HCT116 (cell line): ENCODE results near the gene KLK7. TPM values are rescaled to one million over a fixed set of nuclear protein-coding genes. Genes with fewer than 3 reads are reported as not detected.

Experiments used
- ATAC-seq: fragments of 200-7000 bp; cut with Tn5 transposase; 2 replicates; pipeline ENCODE4 v1.9.1; 2020; ENCODE audit warnings: mild to moderate bottlenecking, moderate library complexity
- BruUV-seq: library from RNA; stranded (reverse); fragments of 400-500 nt; replicated peaks from 2 replicates; lab custom pipeline; 2021; lab: Mats Ljungman, UMichigan
- CTCF ChIA-PET: fragments of 300-600 bp; sonication (Branson Sonifier 250); formaldehyde crosslinking; loops from one replicate; lab custom pipeline; 2021; ENCODE audit warnings: antibody characterized with exemption; lab: Charles Lee
- POLR2A ChIA-PET: fragments of 300-600, 350-600 bp; sonication (Branson Sonifier 250); formaldehyde crosslinking; loops from one replicate; lab custom pipeline; 2021; ENCODE audit warnings: antibody characterized with exemption; lab: Charles Lee
- RAD21 ChIA-PET, 2 experiments: fragments of 300-600 bp; sonication (Branson Sonifier 250); formaldehyde crosslinking; loops; one replicate each; lab custom pipeline; 2023; ENCODE audit warnings: low total read pairs in 2 of 2; ENCODE audit not compliant: uncharacterized antibody in 2 of 2, unreplicated experiment in 2 of 2, low non-redundant PET in 1 of 2; lab: Charles Lee
- DNase-seq: peaks from one replicate; pipeline ENCODE4 v3.0.0-alpha.2; 2010; ENCODE audit warnings: low read depth, low spot score
- H2AFZ ChIP-seq: fragments of 200-600 bp; shearing (Covaris generic), sonication (generic); 2 replicates; pipeline ENCODE4 v1.6.1; 2017; ENCODE audit warnings: low read depth, mixed run types, mixed read lengths, antibody characterized with exemption, low read length; ENCODE audit not compliant: poor library complexity, severe bottlenecking
- H3K27ac ChIP-seq: 2 replicates; pipeline ENCODE4 v1.5.1; 2012; ENCODE audit warnings: low read depth, low read length
- H3K27me3 ChIP-seq: fragments of 200-600 bp; sonication (generic); 2 replicates; pipeline ENCODE4 v1.6.1; 2016; ENCODE audit warnings: mixed run types, low read length, mixed read lengths; ENCODE audit not compliant: insufficient read depth
- H3K36me3 ChIP-seq, 2 experiments: fragments of 200-500 bp in 1 of 2; fragments of 200-600 bp in 1 of 2; sonication (Bioruptor generic) in 1 of 2; sonication (generic) in 1 of 2; 2 replicates each; pipeline versions ENCODE4 v1.5.1 to v1.6.1; 2014 to 2016; ENCODE audit warnings: low read length in 2 of 2, inconsistent platforms in 1 of 2, mixed read lengths in 1 of 2, mixed run types in 1 of 2; ENCODE audit not compliant: insufficient read depth in 2 of 2, control insufficient read depth in 1 of 2
- H3K4me1 ChIP-seq, 2 experiments: fragments of 200-600 bp in 1 of 2; sonication (generic) in 1 of 2; 2 replicates each; pipeline versions ENCODE4 v1.5.1 to v1.6.1; 2012 to 2017; ENCODE audit warnings: low read length in 2 of 2, inconsistent platforms in 1 of 2, mild to moderate bottlenecking in 1 of 2, mixed read lengths in 1 of 2, mixed run types in 1 of 2, moderate library complexity in 1 of 2; ENCODE audit not compliant: insufficient read depth in 2 of 2, control insufficient read depth in 1 of 2
- H3K4me2 ChIP-seq: fragments of 200-600 bp; sonication (generic); 2 replicates; pipeline ENCODE4 v1.6.1; 2017; ENCODE audit warnings: mixed run types, low read length, mixed read lengths
- H3K4me3 ChIP-seq, 2 experiments: fragments of 200-600 bp in 1 of 2; sonication (generic) in 1 of 2; replicated peaks in 1 of 2; 2 replicates each; pipeline ENCODE4 v1.5.1; 2011 to 2016; ENCODE audit warnings: low read length in 2 of 2, control low read depth in 1 of 2, low read depth in 1 of 2, mild to moderate bottlenecking in 1 of 2, mixed read lengths in 1 of 2, mixed run types in 1 of 2
- H3K79me2 ChIP-seq: fragments of 200-600 bp; sonication (generic); 2 replicates; pipeline ENCODE4 v1.6.1; 2017; ENCODE audit warnings: mild to moderate bottlenecking, mixed run types, low read length, moderate library complexity, mixed read lengths; ENCODE audit not compliant: insufficient read depth
- H3K9ac ChIP-seq: fragments of 200-600 bp; sonication (generic); 2 replicates; pipeline ENCODE4 v1.6.1; 2016; ENCODE audit warnings: low read length, mixed read lengths
- H3K9me2 ChIP-seq: fragments of 200-600 bp; sonication (generic), shearing (Covaris generic); 2 replicates; pipeline ENCODE4 v1.6.1; 2017; ENCODE audit warnings: mixed run types, mild to moderate bottlenecking, moderate library complexity; ENCODE audit not compliant: insufficient read depth
- H3K9me3 ChIP-seq, 2 experiments: fragments of 200-500 bp in 1 of 2; fragments of 200-600 bp in 1 of 2; sonication (Bioruptor generic) in 1 of 2; sonication (generic) in 1 of 2; 2 replicates each; pipeline ENCODE4 v1.6.1; 2014 to 2017; ENCODE audit warnings: low read length in 2 of 2, mixed read lengths in 2 of 2, inconsistent platforms in 1 of 2, low read depth in 1 of 2, mild to moderate bottlenecking in 1 of 2, mixed run types in 1 of 2, moderate library complexity in 1 of 2; ENCODE audit not compliant: control insufficient read depth in 1 of 2, insufficient read depth in 1 of 2
- H4K20me1 ChIP-seq: fragments of 200-600 bp; sonication (generic), shearing (Covaris generic); 2 replicates; pipeline ENCODE4 v1.6.1; 2017; ENCODE audit warnings: mixed run types, mild to moderate bottlenecking, moderate library complexity; ENCODE audit not compliant: insufficient read depth
- ATF3 ChIP-seq: IDR thresholded peaks from 2 replicates; pipeline ENCODE4 v1.6.1; 2012
- CBX3 ChIP-seq: IDR thresholded peaks from 2 replicates; pipeline ENCODE4 v1.6.1; 2012; ENCODE audit warnings: low read depth
- CEBPB ChIP-seq: IDR thresholded peaks from 2 replicates; pipeline ENCODE4 v1.6.1; 2012; ENCODE audit warnings: low read depth
- EGR1 ChIP-seq: IDR thresholded peaks from 2 replicates; pipeline ENCODE4 v1.6.1; 2012; ENCODE audit warnings: low read depth
- ELF1 ChIP-seq: IDR thresholded peaks from 2 replicates; pipeline ENCODE4 v1.6.1; 2012; ENCODE audit warnings: low read depth, borderline replicate concordance
- FOSL1 ChIP-seq: IDR thresholded peaks from 2 replicates; pipeline ENCODE4 v1.6.1; 2012; ENCODE audit warnings: low read depth
- MAX ChIP-seq: IDR thresholded peaks from 2 replicates; pipeline ENCODE4 v1.6.1; 2012
- POLR2A ChIP-seq: IDR thresholded peaks from 2 replicates; pipeline ENCODE4 v1.7.0; 2011; ENCODE audit warnings: borderline replicate concordance; ENCODE audit not compliant: insufficient read depth, insufficient read length; ENCODE audit errors: extremely low read depth
- RAD21 ChIP-seq: IDR thresholded peaks from 2 replicates; pipeline ENCODE4 v1.6.1; 2012; ENCODE audit warnings: low read depth, mild to moderate bottlenecking
- SIN3A ChIP-seq: IDR thresholded peaks from 2 replicates; pipeline ENCODE4 v1.6.1; 2012; ENCODE audit warnings: low read depth
- SP1 ChIP-seq: IDR thresholded peaks from 2 replicates; pipeline ENCODE4 v1.6.1; 2012; ENCODE audit warnings: low read depth
- TCF7L2 ChIP-seq: IDR thresholded peaks from 2 replicates; pipeline ENCODE4 v1.7.0; 2011; ENCODE audit warnings: borderline replicate concordance, inconsistent platforms; ENCODE audit not compliant: insufficient read depth, insufficient read length; ENCODE audit errors: extremely low read depth
- ZBTB33 ChIP-seq: IDR thresholded peaks from 2 replicates; pipeline ENCODE4 v1.6.1; 2011; ENCODE audit warnings: mild to moderate bottlenecking, low read length, moderate library complexity; ENCODE audit not compliant: insufficient replicate concordance; ENCODE audit errors: extremely low read depth
- ZFX ChIP-seq: fragments of 450-650 bp; IDR thresholded peaks from 2 replicates; pipeline ENCODE4 v1.6.1; 2017
- intact Hi-C: fragments of 100-400 bp; cut with micrococcal nuclease; formaldehyde crosslinking; loops from 2 replicates; pipeline ENCODE4 v1.10.0; 2022
- total RNA-seq: library from RNA; stranded (reverse); gene quantifications from one replicate; pipeline ENCODE4 v1.2.1, GENCODE V29; 2021; ENCODE audit not compliant: unreplicated experiment

The KLK7 gene
- total RNA-seq, 1 experiment from 2014 or later: 30.5 TPM

GRCh38 chr19:51022526-51022925 is 38.8 kb upstream of the KLK7 start:
- no peak overlapping the region for H3K27ac ChIP-seq

More at GRCh38 chr19:51022526-51022925, 38.8 kb upstream of the KLK7 start:
- ChIA-PET RAD21 (no interaction called here), CTCF (interaction anchor here (2.3 to 7.3 kb wide), 2 partner anchors 72 to 100 kb away, joined by 9 to 140 read pairs; no protein-coding TSS in a partner anchor), POLR2A (no interaction called here)
- Histone ChIP-seq H4K20me1 (no peaks in the 10 kb centered on the region), H3K4me2 (no peak overlapping the region), H3K9ac (no peak overlapping the region), H3K27me3 (no peaks in the 10 kb centered on the region), H2AFZ (no peak overlapping the region), H3K79me2 (no peaks in the 10 kb centered on the region), H3K9me2 (no peaks in the 10 kb centered on the region), H3K4me1 (peaks cover 18 to 51% of the 10 kb centered on the region in 2 experiments), H3K4me3 (no peak overlapping the region), H3K9me3 (no peaks in the 10 kb centered on the region), H3K36me3 (no peaks in the 10 kb centered on the region)
- ATAC-seq (no peak), DNase-seq (no peak)
- TF ChIP-seq ZFX (no peak), MAX (no peak), ATF3 (no peak), SIN3A (no peak), CEBPB (no peak), CBX3 (no peak), FOSL1 (no peak), ZBTB33 (no peak), RAD21 (no peak), ELF1 (no peak), EGR1 (no peak), SP1 (no peak), TCF7L2 (no peak), POLR2A (no peak)
- intact Hi-C loops: no loop called here
- no TSS peak for BruUV-seq
